Right forelimb (tissue), 1 donor: Measurements from ENCODE around the gene DACT1.
"Not testable (repeated sequence)": the region's sequence is repeated elsewhere in the genome, so short reads cannot be mapped to it uniquely, and the experiment has no call there.

Source experiments
- DNase-seq: peaks from one replicate; pipeline ENCODE4 v3.0.0-alpha.2; 2018

The DACT1 gene

DNA sequence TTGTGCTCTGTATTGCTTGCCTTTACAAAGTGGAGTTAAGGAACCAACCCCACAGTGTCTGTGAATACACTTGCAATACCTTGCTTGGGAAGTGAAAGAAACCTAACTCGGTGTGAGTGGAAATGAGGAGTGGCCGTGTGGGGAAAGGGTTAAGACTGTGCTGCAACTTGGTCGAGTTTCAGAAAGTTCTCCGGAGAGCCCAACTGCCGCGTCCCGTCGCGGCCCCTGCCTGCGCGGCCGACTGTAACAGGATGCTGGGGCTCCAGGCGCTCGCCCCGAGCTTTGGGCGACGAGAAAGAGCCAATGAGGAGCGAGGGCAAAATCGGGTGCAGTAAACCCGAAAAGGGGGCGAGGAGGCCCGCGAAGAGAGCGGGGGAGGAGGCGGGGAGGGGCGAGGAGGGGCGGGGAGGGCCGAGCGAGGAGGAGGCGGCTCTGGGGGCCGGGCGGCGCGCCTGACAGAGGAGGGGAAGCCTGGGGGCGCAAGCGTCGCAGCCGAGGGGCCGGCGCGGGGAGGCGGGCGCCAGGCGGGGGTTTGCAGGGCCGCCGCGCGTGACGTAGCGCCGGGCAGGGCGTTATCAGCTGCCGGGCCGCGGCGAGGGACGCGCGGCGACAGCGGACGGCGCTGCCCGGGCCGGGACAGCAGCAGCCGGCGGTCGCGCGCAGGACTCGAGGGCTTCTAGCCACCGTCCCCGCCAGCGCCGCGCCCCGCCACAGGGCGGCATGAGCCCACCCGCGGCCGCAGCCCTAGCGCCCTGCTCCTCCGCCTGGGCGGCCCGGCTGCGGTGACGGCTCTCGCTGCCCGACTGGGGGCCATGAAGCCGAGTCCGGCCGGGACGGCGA, at the start of gene DACT1:
DACT1 (plus strand) TSS at position 572 of the 840 bp plus-strand sequence; CDS start at position 813, 241 bp downstream.
- peak; percentile 94 for DNase-seq

DNA sequence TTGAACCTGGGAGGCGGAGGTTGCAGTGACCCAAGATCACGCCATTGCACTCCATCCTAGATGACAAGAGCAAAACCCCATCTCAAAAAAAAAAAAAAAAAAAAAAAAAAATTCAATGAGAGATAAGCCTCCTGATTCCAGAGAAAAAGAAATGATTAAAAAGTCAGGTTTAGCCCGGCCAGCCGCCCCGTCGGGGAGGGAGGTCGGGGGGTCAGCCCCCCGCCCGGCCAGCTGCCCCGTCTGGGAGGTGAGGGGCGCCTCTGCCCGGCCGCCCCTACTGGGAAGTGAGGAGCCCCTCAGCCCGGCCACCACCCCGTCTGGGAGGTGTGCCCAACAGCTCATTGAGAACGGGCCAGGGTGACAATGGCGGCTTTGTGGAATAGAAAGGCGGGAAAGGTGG, 49.4 kb upstream of the DACT1 start:
- DNase-seq: not testable (repeated sequence)

- DNase-seq: no peak
Observed at GRCh38 chr14:58593977-58594376, 43.8 kb upstream of the DACT1 start.

GRCh38 chr14:58597041-58597440, 40.7 kb upstream of the DACT1 start:
- DNase-seq: no peak

DNA sequence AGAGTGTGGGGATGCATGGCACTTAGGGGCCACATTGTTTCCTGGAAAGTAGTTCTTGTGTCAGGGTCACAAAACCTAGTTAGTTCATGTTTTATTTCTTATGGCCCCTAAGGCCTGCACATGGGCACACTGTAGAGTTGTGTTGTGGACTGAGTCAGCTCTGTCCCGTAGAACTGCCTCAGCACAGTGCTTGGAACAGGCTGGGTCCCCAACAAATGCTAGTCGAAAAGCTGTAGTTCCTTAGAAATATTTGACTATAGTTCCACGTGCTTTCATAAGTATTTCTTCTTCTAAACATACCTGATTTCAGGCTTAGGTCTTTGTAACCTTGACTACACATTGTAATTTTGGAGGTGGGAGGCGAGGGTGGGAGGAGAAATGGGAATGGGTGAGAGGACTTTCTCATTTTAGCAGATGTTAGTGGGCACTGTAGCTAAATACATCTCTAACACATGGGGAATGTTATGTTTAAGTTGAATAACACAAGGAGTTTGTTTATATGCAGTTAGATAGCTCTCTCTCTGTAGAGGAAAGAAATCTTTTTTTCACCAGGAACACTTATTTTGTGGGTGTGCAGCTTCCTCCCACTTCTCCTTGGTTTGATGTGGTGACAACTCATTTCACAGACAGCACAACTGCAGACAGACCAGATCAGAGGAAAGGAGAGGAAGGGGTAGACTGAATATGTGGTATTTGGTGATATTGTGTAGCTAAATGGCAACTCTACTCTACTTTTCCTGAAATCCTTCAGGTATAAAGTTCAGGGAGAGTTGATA, 39.5 kb upstream of the DACT1 start:
- DNase-seq: no peak

DNA sequence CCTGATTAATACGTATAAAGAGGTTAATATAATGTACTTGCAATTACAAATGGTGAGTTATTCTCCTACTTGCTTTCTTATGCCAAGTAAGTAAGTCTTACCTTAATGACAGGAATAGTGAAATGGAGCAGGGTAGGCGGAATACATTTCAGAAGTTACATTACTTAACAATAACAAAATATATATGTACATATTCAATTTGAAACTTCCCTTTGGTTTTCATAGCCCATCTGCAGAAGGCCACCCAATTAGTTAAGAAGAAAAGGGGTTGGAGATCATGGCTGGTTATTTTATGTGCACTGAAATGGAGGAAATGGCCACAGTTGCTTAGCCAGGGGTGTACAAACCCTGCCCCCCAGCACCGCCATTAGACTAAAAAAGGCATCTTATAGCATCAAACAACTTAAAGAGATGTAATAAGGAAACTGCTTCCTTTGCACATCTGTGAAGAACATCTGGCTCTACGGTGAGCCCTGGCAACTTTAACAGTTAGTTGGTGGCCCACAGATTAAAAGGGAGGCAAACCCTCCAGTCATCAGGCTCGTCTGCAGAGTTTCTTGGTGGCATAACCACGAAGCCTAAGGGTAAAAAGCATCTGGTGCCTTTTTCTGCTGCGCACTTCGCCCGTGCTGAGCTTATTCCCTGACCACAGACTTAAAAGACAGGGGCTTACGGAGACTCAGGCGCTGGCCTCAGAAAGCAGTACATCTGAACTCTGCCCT, 38.8 kb upstream of the DACT1 start:
- DNase-seq: no peak

- no peak for DNase-seq
Observed at GRCh38 chr14:58599707-58600106, 38.1 kb upstream of the DACT1 start.

DNA sequence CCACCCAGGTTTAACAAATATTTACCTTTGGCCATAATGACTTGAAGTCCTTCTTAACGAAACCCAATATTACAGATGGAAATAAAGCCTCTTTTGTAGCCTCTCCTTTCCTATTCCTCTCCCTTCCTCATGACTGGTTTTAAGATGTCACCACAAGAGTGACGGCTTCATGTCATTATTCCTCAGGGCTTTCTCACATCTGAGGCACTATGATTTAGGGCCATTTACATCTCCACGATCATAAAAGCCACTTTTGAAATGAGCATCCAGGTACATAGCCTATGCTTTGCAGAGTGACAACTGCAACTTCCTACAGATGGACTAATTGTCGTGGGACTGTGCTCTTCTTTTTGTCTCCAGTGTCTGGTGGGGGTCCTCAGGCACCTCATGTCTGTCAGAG, 32.3 kb upstream of the DACT1 start:
- no peak for DNase-seq

GRCh38 chr14:58607131-58607951, 30.4 kb upstream of the DACT1 start:
- DNase-seq: no peak

GRCh38 chr14:58607952-58608317, 29.8 kb upstream of the DACT1 start:
- no peak for DNase-seq

- no peak for DNase-seq
Observed at GRCh38 chr14:58617619-58618018, 20.1 kb upstream of the DACT1 start.

DNA sequence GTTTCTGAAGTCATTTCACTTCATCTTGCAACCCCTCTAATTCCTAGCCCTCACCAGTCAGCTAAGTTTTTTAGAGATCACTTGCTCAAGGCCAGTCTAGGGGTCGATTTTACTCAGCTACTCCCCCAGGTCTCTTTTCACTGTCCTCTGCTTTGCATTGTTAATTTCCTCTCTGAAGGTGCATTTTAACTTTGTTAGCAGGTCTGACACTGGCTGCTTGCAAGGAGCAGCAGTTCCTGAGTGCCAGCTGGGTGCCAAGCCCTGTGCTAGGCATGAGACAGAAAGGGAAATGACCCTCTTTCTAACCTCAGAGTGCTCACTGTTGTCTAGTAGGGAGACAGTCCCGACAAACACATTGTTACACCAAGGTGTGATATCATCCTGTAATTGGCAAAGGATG, 17.8 kb upstream of the DACT1 start:
- no peak for DNase-seq

DNA sequence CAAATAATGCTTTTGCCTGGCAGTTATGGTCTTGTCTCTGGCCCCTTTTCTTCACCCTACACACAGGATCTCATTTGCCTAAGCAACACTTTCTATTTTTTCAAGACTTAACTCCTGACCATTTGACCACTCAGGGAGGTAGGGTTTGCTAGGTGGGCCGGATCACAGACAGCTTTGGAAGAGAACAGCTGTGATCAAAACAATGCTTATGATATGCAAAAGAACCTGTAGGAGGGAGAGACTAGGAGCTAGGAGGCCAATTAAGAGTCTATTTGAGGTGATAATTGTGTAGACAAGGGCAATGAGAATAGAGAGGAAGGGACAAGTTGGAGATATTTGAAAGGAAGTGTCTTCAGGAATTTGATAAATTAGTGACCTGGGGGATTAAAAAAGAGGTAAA, 12.3 kb upstream of the DACT1 start:
- no peak for DNase-seq

- DNase-seq: no peak
Observed at GRCh38 chr14:58626431-58626831, 11.3 kb upstream of the DACT1 start.

- no peak for DNase-seq
Observed at GRCh38 chr14:58628406-58628805, 9.4 kb upstream of the DACT1 start.

DNA sequence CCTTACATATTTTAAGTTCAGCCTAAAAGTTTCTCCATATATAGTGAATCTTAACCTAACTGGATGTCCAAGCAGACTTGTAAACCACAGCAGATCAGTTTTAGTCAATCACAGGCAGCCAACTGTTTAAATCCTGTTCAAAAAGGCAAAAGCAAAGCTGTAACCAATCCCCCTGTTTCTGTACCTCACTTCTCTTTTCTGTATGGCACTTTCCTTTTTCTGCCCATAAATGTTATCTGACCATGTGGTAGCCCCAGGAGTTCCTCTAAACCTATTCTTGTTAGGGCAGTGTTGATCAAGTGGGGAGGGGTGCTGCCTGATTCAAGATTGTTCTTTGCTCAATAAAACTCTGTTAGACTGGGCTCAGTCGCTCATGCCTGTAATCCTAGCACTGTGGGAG, 8.5 kb upstream of the DACT1 start:
- DNase-seq: no peak

DNA sequence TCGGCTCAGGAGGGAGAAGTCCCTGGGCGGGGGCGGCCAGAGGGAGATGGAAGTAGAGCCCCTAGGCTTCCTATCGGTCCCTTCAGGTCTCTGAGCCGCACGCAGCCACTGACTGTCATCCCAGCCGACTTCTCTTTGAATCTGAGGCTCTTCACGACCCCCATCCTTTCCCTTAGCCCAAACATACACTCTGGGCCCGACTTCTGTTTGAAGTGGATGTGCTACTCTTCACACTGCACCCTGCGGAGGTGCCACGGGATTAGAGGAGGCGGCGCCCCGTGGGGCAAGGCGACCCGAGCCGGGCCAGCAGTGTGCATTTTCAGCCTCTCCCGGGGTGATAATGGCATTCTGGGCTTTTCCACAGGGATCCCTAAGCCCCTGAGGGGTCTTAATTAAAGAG, 6.0 kb upstream of the DACT1 start:
- DNase-seq: no peak

- no peak for DNase-seq
Observed at GRCh38 chr14:58633831-58634230, 3.9 kb upstream of the DACT1 start.

GRCh38 chr14:58634406-58635090, 3.2 kb upstream of the DACT1 start:
- DNase-seq: no peak

DNA sequence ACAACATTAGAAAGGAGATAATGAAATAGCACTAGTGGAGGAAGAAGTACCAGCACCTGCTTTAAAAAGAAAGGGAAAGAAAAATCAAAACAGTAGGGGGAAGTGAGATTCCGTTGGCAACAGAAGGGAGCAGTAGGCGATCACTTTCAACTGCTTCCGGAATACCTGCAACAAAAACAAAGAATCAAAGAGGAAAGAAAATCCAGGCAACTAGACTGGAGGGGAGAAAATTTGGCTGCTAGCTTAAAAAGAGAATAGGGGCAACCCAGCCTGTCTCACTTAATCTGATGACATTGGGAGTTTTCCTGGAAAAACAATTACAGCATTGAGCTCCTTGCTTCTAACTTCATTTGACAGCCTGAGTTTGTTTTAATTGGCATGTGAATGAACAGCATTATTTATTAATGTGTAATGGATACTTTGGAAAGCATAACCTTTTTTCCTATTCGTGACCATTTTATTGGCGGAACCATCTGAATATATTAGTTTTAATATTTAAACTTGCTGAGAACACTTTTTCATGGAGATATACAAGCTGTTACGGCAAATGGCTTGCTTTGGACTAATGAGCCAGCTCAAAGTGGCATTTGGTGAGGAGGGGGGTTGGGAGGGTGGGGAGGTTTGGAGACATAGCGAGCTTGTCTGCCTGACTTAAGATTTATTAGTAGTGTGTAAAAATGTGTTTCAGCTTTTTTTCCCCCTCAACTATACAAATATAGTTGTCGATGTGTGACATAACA, 2.5 kb upstream of the DACT1 start:
- no peak for DNase-seq

- no peak for DNase-seq
Observed at GRCh38 chr14:58636129-58636528, 1.6 kb upstream of the DACT1 start.
